ENCODE measurements around the gene ALDH1L1.

ALDH1L1 gene

GRCh38 chr3:126136428-126137220, 43.8 kb downstream of the ALDH1L1 start:
- ATAC-seq (no peak), DNase-seq (no peak)
- Mint-ChIP-seq H3K27me3 (peaks cover 24% of the 10 kb centered on the region), H3K27ac (no peak overlapping the region), H3K4me1 (no peaks in the 10 kb centered on the region), H3K4me3 (no peak overlapping the region), H3K9me3 (no peaks in the 10 kb centered on the region), H3K36me3 (ENCODE audit: low read depth) (no peaks in the 10 kb centered on the region)

- Mint-ChIP-seq H3K27me3 (peaks cover 19% of the 10 kb centered on the region), H3K4me1 (no peaks in the 10 kb centered on the region), H3K9me3 (no peaks in the 10 kb centered on the region), H3K36me3 (ENCODE audit: low read depth) (no peaks in the 10 kb centered on the region), H3K27ac (no peak overlapping the region), H3K4me3 (no peak overlapping the region)
- no peak for DNase-seq
- no peak for ATAC-seq
These were observed 44.8 kb downstream of the ALDH1L1 start for GRCh38 chr3:126135406-126136076.

DNA sequence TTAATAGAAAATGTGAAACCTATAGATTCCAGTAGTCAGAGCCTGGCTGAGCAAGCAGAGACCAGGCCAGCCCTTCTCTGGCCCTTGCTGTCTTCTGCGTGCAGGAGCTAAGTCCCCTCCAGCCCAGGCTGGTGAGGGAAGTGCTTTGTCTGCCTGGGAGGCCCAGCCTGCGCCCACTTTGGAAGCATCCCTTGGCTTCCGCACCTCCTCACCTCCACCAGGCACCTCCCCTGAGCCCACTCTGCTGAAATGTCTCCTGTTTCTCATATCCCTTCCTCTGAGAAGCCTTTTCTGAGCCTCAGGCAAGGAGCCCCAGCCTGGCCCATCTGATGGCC, 45.3 kb downstream of the ALDH1L1 start:
- ATAC-seq (no peak), DNase-seq (no peak)
- peaks cover 19% of the 10 kb centered on the region for H3K27me3 Mint-ChIP-seq
- no peaks in the 10 kb centered on the region for H3K36me3 Mint-ChIP-seq (ENCODE audit: low read depth)
- no peak overlapping the region for H3K4me3 Mint-ChIP-seq
- H3K9me3 Mint-ChIP-seq, result no peaks in the 10 kb centered on the region
- no peak overlapping the region for H3K27ac Mint-ChIP-seq
- H3K4me1 Mint-ChIP-seq, result no peaks in the 10 kb centered on the region

GRCh38 chr3:126134219-126134975, 46.0 kb downstream of the ALDH1L1 start:
- peak; percentile 62 for DNase-seq
- H3K36me3 Mint-ChIP-seq (ENCODE audit: low read depth), result no peaks in the 10 kb centered on the region
- H3K9me3 Mint-ChIP-seq, result no peaks in the 10 kb centered on the region
- ATAC-seq, result peak; percentile 62
- H3K27me3 Mint-ChIP-seq, result peaks cover 14% of the 10 kb centered on the region
- H3K4me1 Mint-ChIP-seq, result no peaks in the 10 kb centered on the region
- no peak overlapping the region for H3K27ac Mint-ChIP-seq
- H3K4me3 Mint-ChIP-seq, result no peak overlapping the region

- Mint-ChIP-seq H3K4me3 (no peak overlapping the region), H3K27me3 (peaks cover 9% of the 10 kb centered on the region), H3K36me3 (ENCODE audit: low read depth) (no peaks in the 10 kb centered on the region), H3K9me3 (no peaks in the 10 kb centered on the region), H3K27ac (no peak overlapping the region), H3K4me1 (no peaks in the 10 kb centered on the region)
- ATAC-seq, result no peak
- no peak for DNase-seq
These were observed 46.8 kb downstream of the ALDH1L1 start for GRCh38 chr3:126133606-126134005.

- H3K9me3 Mint-ChIP-seq, result no peaks in the 10 kb centered on the region
- peaks cover 4% of the 10 kb centered on the region for H3K27me3 Mint-ChIP-seq
- DNase-seq (no peak), ATAC-seq (no peak)
- no peaks in the 10 kb centered on the region for H3K4me1 Mint-ChIP-seq
- H3K27ac Mint-ChIP-seq, result no peak overlapping the region
- H3K4me3 Mint-ChIP-seq, result no peak overlapping the region
- no peaks in the 10 kb centered on the region for H3K36me3 Mint-ChIP-seq (ENCODE audit: low read depth)
These were observed 47.5 kb downstream of the ALDH1L1 start for GRCh38 chr3:126132751-126133511.

- Mint-ChIP-seq H3K36me3 (ENCODE audit: low read depth) (no peaks in the 10 kb centered on the region), H3K4me3 (no peak overlapping the region), H3K9me3 (no peaks in the 10 kb centered on the region), H3K4me1 (no peaks in the 10 kb centered on the region), H3K27ac (no peak overlapping the region), H3K27me3 (peaks cover 4% of the 10 kb centered on the region)
- no peak for ATAC-seq
- DNase-seq, result no peak
These were observed 48.3 kb downstream of the ALDH1L1 start for GRCh38 chr3:126131881-126132750.

GRCh38 chr3:126130981-126131745, 49.2 kb downstream of the ALDH1L1 start:
- no peaks in the 10 kb centered on the region for H3K4me1 Mint-ChIP-seq
- H3K27ac Mint-ChIP-seq, result no peak overlapping the region
- no peaks in the 10 kb centered on the region for H3K36me3 Mint-ChIP-seq (ENCODE audit: low read depth)
- ATAC-seq, result no peak
- H3K27me3 Mint-ChIP-seq, result peaks cover 4% of the 10 kb centered on the region
- DNase-seq, result no peak
- H3K9me3 Mint-ChIP-seq, result no peaks in the 10 kb centered on the region
- no peak overlapping the region for H3K4me3 Mint-ChIP-seq

GRCh38 chr3:126130081-126130855, 50.1 kb downstream of the ALDH1L1 start:
- Mint-ChIP-seq H3K27ac (no peak overlapping the region), H3K27me3 (peaks cover 4% of the 10 kb centered on the region), H3K4me1 (no peaks in the 10 kb centered on the region), H3K9me3 (no peaks in the 10 kb centered on the region), H3K36me3 (ENCODE audit: low read depth) (no peaks in the 10 kb centered on the region), H3K4me3 (no peak overlapping the region)
- DNase-seq (no peak), ATAC-seq (no peak)

DNA sequence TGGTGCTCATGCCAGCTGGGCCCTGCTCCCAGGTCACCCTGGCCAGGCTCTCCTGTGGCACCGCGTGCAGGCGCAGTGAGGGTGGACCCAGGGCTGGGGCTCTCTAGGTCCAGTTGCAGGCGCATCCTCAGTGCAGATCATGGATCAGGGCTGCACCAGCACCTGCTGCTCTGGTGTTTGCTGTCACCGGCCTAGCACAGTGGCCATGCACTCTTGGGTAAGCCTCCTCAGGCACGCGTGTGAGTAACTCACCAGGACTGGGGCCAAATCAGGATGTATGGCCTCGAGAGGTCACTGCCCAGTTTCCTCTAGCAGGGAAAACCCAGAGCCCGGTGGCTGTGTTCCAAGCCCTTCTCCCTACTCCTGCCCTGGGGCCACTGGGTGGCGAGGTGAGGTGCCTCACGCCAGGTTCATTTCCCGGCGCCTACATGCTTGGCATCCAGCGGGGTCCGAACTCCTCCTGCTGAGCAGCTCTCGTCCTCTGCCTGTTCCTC, 50.9 kb downstream of the ALDH1L1 start:
- no peak overlapping the region for H3K4me3 Mint-ChIP-seq

GRCh38 chr3:126128504-126129397, 51.6 kb downstream of the ALDH1L1 start:
- Mint-ChIP-seq H3K27ac (no peak overlapping the region), H3K9me3 (no peaks in the 10 kb centered on the region), H3K4me1 (no peaks in the 10 kb centered on the region), H3K27me3 (peaks cover 2% of the 10 kb centered on the region), H3K4me3 (no peak overlapping the region), H3K36me3 (ENCODE audit: low read depth) (no peaks in the 10 kb centered on the region)
- ATAC-seq, result no peak
- DNase-seq, result no peak

More for the DNA sequence above, 50.9 kb downstream of the ALDH1L1 start:
- ATAC-seq, result no peak
- Mint-ChIP-seq H3K9me3 (no peaks in the 10 kb centered on the region), H3K27ac (no peak overlapping the region), H3K4me1 (no peaks in the 10 kb centered on the region), H3K27me3 (peaks cover 4% of the 10 kb centered on the region), H3K36me3 (ENCODE audit: low read depth) (no peaks in the 10 kb centered on the region)
- no peak for DNase-seq

GRCh38 chr3:126127904-126128303, 52.5 kb downstream of the ALDH1L1 start:
- H3K36me3 Mint-ChIP-seq (ENCODE audit: low read depth), result no peaks in the 10 kb centered on the region
- H3K27ac Mint-ChIP-seq, result no peak overlapping the region
- no peak for DNase-seq
- H3K27me3 Mint-ChIP-seq, result peaks cover 2% of the 10 kb centered on the region
- H3K4me3 Mint-ChIP-seq, result no peak overlapping the region
- no peaks in the 10 kb centered on the region for H3K9me3 Mint-ChIP-seq
- no peaks in the 10 kb centered on the region for H3K4me1 Mint-ChIP-seq
- no peak for ATAC-seq
